Thyroid gland (tissue), 4 donors: Measurements from ENCODE around the gene ADAMTS1. TPM values are rescaled to one million over a fixed set of nuclear protein-coding genes. Genes with fewer than 3 reads are reported as not detected.
A peak's percentile ranks its signal among the peaks of the same experiment; 100 is the strongest.

ENCODE experiments used
- DNase-seq, 2 donors: peaks; one replicate each; pipeline ENCODE4 v3.0.0-alpha.2; 2019
- H3K27ac ChIP-seq, 3 donors: fragments of 200-600 bp; sonication (generic); 1 replicate in 2 of 3; 2 replicates in 1 of 3; pipeline ENCODE4 v1.5.1; 2016 to 2019; ENCODE audit warnings: mild to moderate bottlenecking in 1 of 3, moderate library complexity in 1 of 3
- H3K27me3 ChIP-seq: fragments of 200-600 bp; sonication (generic); one replicate; pipeline ENCODE4 v1.5.1; 2019
- H3K36me3 ChIP-seq, 2 donors: fragments of 200-600 bp; sonication (generic); one replicate each; pipeline ENCODE4 v1.5.1; 2016 to 2019
- H3K4me1 ChIP-seq, 2 donors: fragments of 200-600 bp; sonication (generic); one replicate each; pipeline ENCODE4 v1.5.1; 2017 to 2019
- H3K4me3 ChIP-seq, 3 donors: fragments of 200-600 bp; sonication (generic); replicated peaks in 1 of 3; 1 replicate in 2 of 3; 2 replicates in 1 of 3; pipeline ENCODE4 v1.5.1; 2016; ENCODE audit warnings: mild to moderate bottlenecking in 1 of 3
- H3K9me3 ChIP-seq: fragments of 200-600 bp; sonication (generic); one replicate; pipeline ENCODE4 v1.5.1; 2017
- POLR2A ChIP-seq, 2 donors: fragments of 450-650 bp; IDR thresholded peaks; one replicate each; pipeline ENCODE4 v1.6.1; 2017; ENCODE audit warnings: antibody characterized with exemption in 2 of 2, mild to moderate bottlenecking in 2 of 2, moderate library complexity in 1 of 2
- WGBS, 2 donors: methylation state at CpG; one replicate each; pipeline ENCODE4 v1.1.5; 2017; 5-methylcytosine and 5-hydroxymethylcytosine counted together
- intact Hi-C: fragments of 100-400 bp; cut with DNase I; formaldehyde crosslinking; loops from one replicate; pipeline ENCODE4 v1.15.1; 2023
- total RNA-seq, 4 donors: library from RNA; depleted of rRNA; stranded (reverse); fragments of >200 nt; gene quantifications; one replicate each; pipeline ENCODE4 v1.2.3, GENCODE V29; 2016
- TF ChIP-seq, protein P1 (sequence below), 6 experiments: fragments of 200-600 bp in 3 of 6; fragments of 450-650 bp in 3 of 6; sonication (generic) in 3 of 6; IDR thresholded peaks; one replicate each; pipeline ENCODE4 v1.5.1; 2016 to 2019; ENCODE audit warnings: antibody characterized with exemption in 6 of 6, mild to moderate bottlenecking in 2 of 6, inconsistent platforms in 1 of 6, moderate library complexity in 1 of 6

ADAMTS1 gene
- total RNA-seq, 4 donors from 2014 or later, result 43.4 to 86.5 (median 56.3) TPM

DNA sequence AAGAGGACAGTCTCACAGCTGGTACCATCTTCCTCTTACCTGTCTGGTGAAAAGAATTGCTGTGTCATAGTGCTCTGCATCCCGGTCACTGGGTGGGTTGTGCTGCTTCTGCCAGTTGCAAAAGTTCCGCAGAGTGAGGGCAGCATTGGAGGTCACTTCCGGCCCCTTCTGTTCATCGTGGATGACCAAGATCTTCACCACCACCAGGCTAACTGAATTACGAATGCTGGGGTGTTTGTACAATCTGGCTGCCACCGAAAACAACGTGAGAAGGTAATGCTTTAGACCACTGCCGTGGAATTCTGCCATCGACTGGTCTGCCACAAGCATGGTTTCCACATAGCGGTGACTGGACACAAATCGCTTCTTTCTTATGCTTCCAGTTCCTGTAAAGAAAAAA is 2.9 kb downstream of the ADAMTS1 start:
- no peaks in the 10 kb centered on the region for H3K27me3 ChIP-seq
- TF ChIP-seq, protein P1, sequence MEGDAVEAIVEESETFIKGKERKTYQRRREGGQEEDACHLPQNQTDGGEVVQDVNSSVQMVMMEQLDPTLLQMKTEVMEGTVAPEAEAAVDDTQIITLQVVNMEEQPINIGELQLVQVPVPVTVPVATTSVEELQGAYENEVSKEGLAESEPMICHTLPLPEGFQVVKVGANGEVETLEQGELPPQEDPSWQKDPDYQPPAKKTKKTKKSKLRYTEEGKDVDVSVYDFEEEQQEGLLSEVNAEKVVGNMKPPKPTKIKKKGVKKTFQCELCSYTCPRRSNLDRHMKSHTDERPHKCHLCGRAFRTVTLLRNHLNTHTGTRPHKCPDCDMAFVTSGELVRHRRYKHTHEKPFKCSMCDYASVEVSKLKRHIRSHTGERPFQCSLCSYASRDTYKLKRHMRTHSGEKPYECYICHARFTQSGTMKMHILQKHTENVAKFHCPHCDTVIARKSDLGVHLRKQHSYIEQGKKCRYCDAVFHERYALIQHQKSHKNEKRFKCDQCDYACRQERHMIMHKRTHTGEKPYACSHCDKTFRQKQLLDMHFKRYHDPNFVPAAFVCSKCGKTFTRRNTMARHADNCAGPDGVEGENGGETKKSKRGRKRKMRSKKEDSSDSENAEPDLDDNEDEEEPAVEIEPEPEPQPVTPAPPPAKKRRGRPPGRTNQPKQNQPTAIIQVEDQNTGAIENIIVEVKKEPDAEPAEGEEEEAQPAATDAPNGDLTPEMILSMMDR (IDR thresholded peaks at IDR 0.05), result no peak
- TF ChIP-seq POLR2A (IDR thresholded peaks at IDR 0.05), result no peak
- peaks cover 8% of the 10 kb centered on the region in 2 donors for H3K4me1 ChIP-seq
- peaks cover 34 to 39% of the 10 kb centered on the region in 2 donors for H3K36me3 ChIP-seq
- peak overlapping the region in 1 of 3 donors; percentile 3 for H3K4me3 ChIP-seq
- peak overlapping the region in 2 of 3 donors; percentile 12 to 97 for H3K27ac ChIP-seq
- H3K9me3 ChIP-seq, result no peaks in the 10 kb centered on the region
- peak in 1 of 2 donors; percentile 6 for DNase-seq
- intact Hi-C loops, result no loop called here
- 78 to 80% methylated on average over 11 of the region's 11 CpGs for WGBS, 2 donors

DNA sequence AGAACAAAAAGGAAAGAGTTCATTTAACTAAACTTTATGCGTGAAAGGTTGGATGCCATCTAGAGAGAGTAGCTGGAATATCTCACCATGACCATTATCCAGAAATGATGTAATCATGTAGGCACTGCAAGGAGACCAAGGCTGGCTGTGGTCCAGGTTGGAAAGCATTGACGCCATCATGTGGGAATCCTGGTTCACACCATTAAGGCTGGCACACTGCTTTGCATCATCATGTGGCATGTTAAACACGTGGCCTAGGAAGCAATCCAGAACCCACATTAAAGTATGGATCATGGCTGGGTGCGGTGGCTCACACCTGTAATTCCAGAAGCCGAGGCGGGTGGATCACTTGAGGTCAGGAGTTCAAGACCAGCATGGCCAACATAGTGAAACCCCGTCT is 4.3 kb downstream of the ADAMTS1 start:
- Histone ChIP-seq H3K27me3 (no peaks in the 10 kb centered on the region), H3K4me1 (peaks cover 8% of the 10 kb centered on the region in 2 donors), H3K9me3 (no peaks in the 10 kb centered on the region), H3K36me3 (peaks cover 37 to 44% of the 10 kb centered on the region in 2 donors), H3K27ac (no peak overlapping the region), H3K4me3 (peak overlapping the region in 1 of 3 donors; percentile 1)
- intact Hi-C loops, result no loop called here
- WGBS, 2 donors, result 80 to 91% methylated on average over 7 of the region's 7 CpGs
- DNase-seq, result peak in 1 of 2 donors; percentile 10
- TF ChIP-seq, protein P1 (IDR thresholded peaks at IDR 0.05), result no peak
- TF ChIP-seq POLR2A (IDR thresholded peaks at IDR 0.05), result no peak

DNA sequence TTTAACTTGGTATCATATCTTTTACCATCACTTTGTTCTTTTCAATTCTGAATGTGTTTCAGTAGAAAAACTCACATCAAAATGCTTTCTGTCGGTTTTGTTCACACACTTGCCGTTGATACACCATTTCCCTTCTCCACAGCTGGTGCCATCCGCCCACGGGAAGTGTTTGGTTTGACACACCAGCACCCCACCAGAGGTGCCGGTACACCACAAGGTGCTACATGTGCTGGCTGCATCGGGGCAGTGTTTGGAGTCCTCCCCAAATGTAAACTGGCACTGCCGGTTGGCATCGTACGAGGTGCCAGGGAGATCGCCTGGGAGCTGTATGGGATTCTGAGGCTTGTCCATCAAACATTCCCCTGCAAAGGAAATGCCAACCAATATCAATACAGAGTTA is 5.0 kb downstream of the ADAMTS1 start:
- intact Hi-C loops, result no loop called here
- no peak for DNase-seq
- 79 to 92% methylated on average over 10 of the region's 10 CpGs for WGBS, 2 donors
- peaks cover 37 to 44% of the 10 kb centered on the region in 2 donors for H3K36me3 ChIP-seq
- TF ChIP-seq POLR2A (IDR thresholded peaks at IDR 0.05), result no peak
- TF ChIP-seq, protein P1 (IDR thresholded peaks at IDR 0.05), result no peak
- H3K27ac ChIP-seq, result no peak overlapping the region
- H3K4me3 ChIP-seq, result no peak overlapping the region
- H3K9me3 ChIP-seq, result no peaks in the 10 kb centered on the region
- peaks cover 8% of the 10 kb centered on the region in 2 donors for H3K4me1 ChIP-seq
- H3K27me3 ChIP-seq, result no peaks in the 10 kb centered on the region

DNA sequence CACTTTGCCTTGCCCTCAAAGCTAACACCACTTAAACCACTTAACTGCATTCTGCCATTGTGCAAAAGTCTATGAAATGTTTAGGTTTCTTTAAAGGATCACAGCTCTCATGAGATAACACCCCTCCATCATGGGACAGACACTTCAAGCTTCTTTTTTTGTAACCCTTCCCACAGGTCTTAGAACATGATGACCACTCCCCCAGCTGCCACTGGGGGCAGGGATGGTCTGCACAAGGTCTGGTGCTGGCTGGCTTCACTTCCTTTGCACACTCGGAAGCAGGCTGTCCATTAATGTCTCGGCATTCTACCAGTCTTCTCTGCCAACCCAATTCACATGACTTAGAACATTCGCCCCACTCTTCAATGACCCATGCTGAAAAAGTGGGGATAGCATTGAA is 7.7 kb downstream of the ADAMTS1 start:
- intact Hi-C loops, result no loop called here
- no peaks in the 10 kb centered on the region for H3K27me3 ChIP-seq
- no peak for DNase-seq
- no peak overlapping the region for H3K4me3 ChIP-seq
- peaks cover 6% of the 10 kb centered on the region in 2 donors for H3K4me1 ChIP-seq
- no peaks in the 10 kb centered on the region for H3K9me3 ChIP-seq
- no peak overlapping the region for H3K27ac ChIP-seq
- TF ChIP-seq POLR2A (IDR thresholded peaks at IDR 0.05), result no peak
- TF ChIP-seq, protein P1 (IDR thresholded peaks at IDR 0.05), result no peak
- H3K36me3 ChIP-seq, result peaks cover 36 to 44% of the 10 kb centered on the region in 2 donors
- WGBS, 2 donors, result 76 to 81% methylated on average over 3 of the region's 3 CpGs

DNA sequence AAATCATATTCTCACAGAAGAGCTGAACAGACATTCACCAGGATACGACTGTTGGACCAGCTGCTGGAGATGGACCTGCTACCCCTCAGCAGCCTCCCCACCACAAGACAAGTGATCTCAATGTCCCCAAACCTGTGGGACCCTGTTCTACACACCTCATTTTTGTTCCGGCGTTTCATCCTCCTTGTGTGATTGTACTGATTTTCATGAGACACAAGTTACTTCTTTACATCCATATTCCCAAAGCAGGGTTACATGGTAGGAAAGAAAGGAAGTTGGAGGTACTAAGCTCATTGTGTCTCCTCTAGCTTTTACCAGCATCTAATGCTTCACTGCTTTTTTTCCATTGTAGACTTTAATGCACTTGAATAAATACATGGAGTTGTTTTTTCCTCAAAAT is 8.7 kb downstream of the ADAMTS1 start:
- no peaks in the 10 kb centered on the region for H3K4me1 ChIP-seq
- no peak overlapping the region for H3K4me3 ChIP-seq
- H3K9me3 ChIP-seq, result no peaks in the 10 kb centered on the region
- H3K27ac ChIP-seq, result no peak overlapping the region
- intact Hi-C loops, result no loop called here
- TF ChIP-seq, protein P1 (IDR thresholded peaks at IDR 0.05), result no peak
- no peak for TF ChIP-seq POLR2A (IDR thresholded peaks at IDR 0.05)
- 88 to 92% methylated on average over 3 of the region's 3 CpGs for WGBS, 2 donors
- H3K27me3 ChIP-seq, result no peaks in the 10 kb centered on the region
- DNase-seq, result no peak
- peaks cover 33 to 41% of the 10 kb centered on the region in 2 donors for H3K36me3 ChIP-seq
